GM19023 (cell line): ENCODE measurements around the gene TMEM273.
"Not testable (repeated sequence)": the region's sequence is repeated elsewhere in the genome, so short reads cannot be mapped to it uniquely, and the experiment has no call there.

Experiments used
- ATAC-seq: cut with Tn5 transposase; IDR thresholded peaks from one replicate; pipeline ENCODE4 v1.9.1; 2021; ENCODE audit warnings: mild to moderate bottlenecking, moderate library complexity; ENCODE audit not compliant: unreplicated experiment

Gene TMEM273

DNA sequence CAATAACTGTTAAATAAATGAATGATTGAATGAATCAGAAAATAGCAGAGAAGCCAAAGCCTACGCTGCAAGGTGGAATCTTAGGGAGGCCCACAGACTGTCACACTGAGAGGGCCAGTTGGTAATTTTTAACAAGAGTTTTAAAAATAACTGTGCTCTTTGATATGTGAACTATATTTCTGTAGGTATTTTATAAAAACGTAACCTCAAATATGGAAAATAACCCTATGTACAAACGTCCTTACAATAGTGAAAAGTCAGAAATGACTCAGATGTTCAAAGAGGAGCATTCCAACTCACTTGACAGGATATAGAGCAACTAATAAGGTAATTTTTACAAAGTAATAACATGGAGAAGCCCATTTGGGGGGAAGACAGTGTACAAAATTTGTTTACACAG is 18.9 kb upstream of the TMEM273 start:
- peak; percentile 66 for ATAC-seq

DNA sequence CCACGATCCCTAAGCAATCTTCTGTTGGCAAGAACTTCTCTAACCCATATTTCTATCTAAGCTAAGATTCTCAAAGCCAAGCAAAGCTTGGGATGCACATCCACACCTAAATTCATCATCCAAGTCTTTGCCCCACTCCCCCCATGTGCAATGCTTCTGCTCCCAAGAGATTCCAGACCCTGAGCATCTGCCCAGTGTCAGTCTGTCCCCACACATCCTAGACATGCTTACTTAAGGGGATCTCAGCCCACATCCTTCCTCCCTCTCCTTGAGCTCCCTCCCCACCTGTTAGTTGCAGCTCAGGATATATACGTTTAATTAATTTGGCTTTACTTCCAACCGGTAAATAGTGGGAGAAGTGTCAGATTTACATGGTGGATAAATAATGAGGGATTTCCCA is 17.0 kb upstream of the TMEM273 start:
- ATAC-seq: no peak

DNA sequence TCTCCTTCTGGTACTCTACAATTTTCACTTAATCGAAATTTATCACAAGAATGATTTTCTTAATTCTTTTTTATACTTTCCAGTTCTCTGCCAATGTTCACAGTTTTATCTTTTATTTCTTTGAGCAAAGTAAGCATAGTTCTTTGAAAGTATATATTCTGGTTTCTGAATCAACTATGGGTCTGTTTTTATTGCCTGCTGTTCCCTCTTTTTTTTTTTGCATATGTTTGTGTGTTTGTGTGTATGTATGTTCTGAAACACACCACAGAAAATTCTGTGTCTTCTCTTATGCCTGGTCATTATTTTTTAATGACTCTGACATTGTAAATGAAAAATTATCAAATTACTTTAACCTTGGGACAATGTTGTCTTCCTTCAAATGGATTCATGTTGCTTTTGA is 15.9 kb upstream of the TMEM273 start:
- no peak for ATAC-seq

DNA sequence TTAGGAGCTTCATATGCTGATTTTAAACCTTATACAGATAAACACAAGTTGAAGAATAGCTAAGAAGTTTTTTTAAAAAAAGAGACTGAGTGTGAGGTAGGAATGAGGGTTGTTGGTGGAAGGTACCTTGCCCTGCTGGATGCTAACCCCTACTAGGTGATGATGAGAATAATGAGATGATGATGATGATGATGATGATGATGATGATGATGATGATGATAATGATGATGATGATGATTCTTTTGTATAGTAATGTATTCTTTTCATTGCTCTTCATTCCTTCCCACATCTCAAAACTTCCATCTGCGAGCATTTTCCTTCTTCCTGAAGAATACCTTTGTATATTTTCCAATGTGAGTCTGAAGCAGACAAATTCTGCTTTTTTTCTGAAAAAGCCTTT is 14.1 kb upstream of the TMEM273 start:
- ATAC-seq: no peak

DNA sequence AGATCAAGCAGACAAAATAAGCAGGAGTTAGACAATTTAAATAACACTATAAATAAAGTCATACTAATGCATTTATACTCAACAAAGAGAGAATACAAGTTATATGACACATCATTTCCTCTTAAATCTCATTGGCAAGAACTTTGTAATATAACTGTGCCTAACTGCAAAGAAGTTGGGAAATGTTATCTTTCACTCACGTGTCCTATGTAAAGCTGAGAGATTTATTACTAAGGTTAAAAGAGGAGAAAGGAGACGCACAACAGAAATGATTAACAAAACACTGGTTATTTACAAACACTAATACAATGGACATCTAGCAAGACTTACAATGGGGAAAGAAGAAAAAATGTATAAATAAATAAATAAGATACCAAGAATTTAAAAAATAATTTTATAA is 12.7 kb upstream of the TMEM273 start:
- no peak for ATAC-seq

DNA sequence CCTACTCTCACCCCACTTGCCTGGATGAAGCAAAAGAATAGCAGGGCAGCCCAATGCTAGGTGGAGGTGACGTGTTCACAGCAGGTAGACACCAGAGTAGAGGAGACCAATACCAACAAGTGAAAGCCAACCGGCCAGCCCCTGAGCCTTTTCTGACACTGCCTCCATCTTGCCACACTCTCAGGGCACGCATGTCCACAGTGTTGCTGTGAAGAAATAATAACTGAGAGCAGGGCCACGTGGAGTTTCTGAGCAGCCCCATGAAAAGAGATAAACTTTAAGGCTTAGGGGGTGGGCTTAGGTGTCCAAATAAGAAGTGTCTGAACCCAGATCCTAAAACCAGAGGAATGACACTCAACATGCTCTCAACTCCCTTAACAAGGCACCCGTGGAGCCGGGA is 9.0 kb upstream of the TMEM273 start:
- no peak for ATAC-seq

DNA sequence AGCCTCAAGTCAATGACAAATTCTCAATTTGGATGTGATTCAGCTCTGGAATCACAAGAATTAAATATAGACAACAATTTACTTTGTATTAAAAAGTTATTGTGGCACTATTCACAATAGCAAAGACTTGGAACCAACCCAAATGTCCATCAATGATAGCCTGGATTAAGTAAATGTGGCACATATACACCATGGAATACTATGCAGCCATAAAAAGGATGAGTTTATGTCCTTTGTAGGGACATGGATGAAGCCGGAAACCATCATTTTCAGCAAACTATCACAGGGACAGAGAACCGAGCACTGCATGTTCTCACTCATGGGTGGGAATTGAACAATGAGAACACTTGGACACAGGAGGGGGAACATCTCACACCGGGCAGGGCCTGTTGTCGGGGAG is 7.7 kb upstream of the TMEM273 start:
- ATAC-seq: not testable (repeated sequence)

DNA sequence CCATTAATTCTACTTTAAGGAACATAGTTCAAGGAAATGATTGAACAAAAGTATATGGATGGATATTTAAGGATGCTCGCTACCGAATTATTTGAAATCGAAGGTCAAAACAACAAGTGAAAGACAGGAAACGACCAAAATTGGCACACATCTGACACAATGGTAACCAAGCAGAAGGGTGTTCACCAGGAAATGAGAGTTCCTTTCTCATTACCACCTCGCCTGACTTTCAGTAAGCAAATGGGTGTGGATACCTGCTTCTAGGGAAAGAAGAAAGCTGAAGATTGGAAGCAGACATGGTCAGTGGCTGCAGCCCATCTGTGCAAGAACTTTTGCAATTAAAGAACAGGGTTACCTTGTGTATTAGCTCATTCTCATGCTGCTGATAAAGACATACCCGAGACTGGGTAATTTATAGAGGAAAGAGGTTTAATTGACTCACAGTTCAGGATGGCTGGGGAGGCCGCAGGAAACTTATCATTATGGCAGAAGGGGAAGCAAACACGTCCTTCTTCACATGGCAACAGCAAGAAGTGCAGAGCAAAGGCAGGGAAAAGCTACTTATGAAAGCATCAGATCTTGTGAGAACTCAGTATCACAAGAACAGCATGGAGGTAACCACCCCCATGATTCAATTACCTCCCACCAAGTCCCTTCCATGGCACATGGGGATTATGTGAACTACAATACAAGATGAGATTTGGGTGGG is 6.2 kb upstream of the TMEM273 start:
- ATAC-seq: no peak

DNA sequence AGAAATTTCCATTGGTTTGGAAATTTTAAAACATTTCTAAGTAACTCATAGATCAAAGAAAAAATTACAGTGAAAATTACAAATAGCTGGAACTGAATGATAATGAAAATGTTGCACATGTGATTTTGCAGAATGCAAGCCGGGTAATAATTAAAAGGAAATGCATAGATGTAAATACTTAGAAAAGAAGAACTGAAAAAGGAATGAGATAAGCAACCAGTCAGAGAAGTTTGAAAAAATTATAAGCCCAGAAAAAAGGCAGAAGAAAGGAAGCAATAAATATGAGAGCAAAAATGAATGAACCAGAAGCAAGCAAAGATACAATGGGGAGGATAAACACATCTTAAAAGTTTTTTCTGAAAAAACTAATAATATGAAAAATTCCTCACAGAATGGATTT is 3.2 kb upstream of the TMEM273 start:
- ATAC-seq: no peak

DNA sequence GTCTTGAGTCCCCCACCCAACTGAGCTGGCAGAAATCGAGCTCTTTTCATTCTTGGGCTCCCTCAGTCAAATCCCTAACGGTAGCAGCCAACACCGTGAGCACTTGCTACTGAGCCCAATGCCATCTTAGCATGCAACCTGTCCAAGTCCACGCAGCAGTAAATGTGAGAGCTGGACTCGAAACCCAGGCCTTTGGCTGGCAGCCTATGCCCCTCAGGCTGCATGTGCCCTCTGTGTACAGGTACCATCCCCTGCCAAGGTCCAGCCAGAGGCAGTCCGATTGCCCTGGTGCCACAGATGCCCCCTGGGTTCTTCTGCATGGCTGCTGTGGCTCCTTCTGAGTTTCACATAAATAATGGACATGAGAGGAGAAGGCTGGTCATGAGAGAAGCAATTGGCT is 1.2 kb upstream of the TMEM273 start:
- no peak for ATAC-seq

DNA sequence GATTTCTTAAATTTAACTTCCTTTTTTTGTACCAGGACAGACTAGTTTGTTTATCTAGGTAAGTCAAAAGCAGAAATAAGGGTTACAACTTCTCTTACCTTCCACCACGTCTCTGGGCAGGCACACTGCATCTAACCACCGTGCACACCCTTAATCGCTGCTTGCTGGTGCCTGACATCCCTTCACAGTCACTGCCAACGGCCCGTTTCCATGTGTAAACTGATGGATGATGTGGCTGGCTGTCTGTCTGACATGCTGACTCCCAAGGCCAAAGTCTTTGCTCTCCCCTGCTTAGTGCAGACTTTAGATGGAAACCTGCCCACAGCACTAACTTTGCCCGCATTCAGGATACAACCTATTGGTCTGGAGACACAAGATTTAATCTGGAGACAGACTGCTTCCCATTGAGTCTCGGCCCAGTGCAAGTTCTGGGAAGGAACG is 1.1 kb downstream of the TMEM273 start:
- no peak for ATAC-seq

DNA sequence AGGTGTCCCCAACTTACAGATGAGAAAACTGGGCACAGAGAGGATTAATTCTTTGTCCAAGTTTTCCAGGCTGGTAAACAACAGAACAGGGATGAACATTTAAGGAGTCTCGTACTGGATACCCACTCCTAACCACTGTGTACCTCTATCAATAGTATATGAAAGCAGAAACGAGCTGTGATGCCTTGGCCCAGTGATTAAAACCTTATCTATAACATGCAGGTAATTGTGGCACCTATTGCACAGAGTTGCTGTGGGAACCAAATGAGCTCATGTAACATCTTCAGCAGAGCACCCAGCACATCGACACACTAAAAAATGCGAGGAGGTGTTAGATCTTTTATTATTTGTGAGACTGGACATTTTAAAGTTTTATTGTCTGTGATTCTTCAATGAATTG is 1.6 kb downstream of the TMEM273 start:
- no peak for ATAC-seq

DNA sequence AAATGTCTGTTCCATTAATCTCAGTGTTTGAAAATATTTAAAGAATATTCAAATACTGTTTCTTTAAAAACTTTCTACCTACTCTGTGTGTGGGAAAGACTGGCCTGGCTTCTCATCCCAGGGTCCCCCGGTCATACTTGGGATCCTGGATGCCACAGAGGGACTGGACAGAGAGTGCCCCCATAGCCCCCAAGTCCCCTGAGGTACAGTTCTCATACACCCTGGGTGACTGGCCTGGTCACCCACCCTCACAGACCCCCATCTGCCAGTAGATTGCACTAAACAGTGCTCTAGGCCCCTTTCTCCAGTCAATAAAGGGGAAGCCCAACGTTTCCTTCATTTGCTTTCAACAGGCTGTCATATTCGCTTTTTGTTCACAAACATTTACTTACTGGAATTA is 3.0 kb downstream of the TMEM273 start:
- no peak for ATAC-seq

DNA sequence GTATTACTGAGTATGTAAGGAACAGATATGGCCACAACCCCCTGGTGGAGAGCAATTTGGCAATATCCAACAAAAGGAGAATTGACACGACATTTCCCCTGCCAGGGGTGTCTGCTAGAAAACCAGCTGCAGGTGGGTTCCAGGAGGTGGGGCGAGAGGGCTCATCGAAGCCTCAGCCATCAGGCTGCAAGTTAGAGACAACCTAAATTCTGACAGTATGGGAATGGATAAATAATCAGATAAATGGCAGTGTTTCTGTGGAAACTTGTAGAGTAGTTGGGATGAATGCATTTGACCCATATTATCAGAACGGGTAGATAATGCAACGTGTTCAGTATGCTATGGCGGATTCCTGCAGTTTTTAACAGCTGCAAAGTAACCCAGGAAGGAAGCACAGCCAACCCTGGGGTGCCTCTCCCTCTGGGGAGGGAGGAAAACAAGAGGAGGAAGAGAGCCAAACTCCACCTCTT is 3.5 kb downstream of the TMEM273 start:
- ATAC-seq: no peak

DNA sequence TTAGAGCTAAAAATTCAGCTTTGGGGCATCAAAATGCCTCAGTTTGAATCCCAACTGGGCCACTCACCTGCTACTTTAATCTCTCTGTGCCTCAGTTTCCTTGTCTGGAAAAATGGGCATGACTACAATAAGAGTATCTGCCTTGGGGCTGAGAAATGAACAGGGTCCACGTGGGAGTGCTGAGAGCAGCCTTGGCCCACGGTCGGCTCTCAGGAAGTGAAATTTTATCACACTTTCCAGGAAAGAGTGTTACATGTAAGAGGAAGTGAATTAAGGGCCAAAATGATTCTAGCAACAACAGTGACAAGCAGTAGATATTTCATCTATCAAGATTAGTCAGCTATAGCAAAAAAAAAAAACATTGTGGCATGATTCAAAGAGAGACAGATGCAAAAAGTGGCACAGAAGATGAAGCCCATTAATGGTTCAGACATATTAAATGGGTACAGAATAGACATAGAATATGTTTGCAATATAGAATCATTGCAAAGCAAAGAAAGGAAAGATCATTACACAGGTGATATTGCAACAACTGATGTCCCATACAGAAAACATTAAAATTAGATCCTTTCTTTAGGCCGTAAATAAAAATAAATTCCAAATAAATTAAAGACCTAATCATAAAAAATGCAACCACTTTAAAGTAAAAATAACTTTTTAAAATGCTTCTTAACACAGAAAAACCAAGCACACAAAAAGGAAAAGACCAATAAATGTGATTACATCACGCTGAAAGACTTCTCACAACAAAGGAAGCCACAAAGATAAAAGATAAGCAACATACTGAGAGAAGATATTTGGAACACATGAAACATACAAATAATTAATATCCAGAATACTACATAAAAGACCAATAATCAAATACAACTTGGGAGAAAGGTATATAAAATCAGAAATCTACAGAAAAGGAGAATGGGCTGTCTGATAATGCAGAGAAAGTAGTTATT is 4.3 kb downstream of the TMEM273 start:
- no peak for ATAC-seq

DNA sequence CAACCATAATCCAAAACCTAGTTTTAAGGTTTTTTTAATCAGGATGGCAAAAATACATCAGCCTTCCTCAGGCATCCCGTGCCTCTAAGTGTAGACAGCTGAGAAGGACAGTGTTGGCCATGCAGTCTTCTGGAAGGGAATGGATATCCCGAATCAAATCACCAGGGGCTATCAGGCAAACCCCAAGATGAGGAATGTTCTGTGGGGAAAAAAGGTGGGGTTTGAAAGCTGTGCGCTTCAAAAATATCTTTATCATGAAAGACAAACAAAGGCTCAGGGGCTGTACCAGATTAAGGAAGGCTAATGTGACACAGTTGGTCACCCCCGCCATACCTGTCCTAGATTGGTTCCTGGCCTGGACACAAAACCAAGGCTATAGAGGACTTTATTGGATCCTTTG is 5.4 kb downstream of the TMEM273 start:
- no peak for ATAC-seq

DNA sequence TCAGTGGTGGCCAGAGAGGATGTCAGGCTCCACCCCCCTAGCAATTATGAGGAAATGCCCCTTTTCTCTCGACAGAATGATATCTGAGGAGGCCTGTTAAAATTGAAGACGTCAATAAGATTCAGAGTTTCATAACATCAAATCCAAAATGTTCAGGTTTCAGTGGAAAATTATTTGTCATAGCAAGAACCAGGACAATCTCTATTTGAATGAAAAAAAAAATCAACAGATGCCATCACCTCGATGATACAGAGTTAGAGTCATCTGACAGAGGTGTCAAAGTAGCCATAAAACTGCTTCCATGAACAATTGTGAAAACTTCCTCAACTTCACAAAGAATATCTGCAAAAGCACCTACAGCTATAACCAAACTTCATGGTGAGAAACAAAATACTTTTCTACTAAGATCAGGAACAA is 7.7 kb downstream of the TMEM273 start:
- ATAC-seq: no peak

DNA sequence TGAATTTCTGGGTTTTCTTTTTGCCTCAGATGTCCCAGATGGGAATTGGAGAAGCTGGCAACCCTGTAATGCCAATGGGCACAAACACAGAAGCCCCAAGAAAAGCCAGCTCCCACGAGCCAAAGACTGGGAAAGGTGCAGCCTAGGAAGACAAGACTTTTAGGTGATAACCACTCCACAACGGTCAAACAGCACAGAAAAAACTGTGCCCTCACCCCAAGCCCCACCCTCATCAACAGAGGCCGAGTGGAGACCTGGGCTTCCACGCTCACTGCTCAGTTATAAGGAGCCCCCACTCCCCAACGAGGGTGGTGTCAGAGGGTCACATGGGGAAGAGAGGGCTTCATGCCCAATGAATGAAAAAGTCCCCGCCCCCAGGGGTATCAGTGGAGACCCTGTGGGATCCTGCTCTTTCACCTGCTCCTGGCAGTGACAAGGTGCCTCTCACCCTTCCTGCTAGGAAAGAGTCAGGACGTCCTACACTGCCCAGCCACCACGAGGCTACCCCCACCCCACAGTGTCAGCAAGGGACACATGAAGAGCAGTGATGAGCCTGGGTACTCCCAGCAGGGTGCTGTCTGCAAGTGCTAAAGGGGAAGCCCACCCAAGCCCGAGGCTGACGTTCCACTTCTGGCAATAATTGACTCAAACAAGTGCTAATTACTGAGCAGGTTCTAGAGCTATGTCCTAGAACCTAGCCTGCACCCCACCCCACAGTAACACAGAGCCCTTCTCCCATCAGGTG is 8.3 kb downstream of the TMEM273 start:
- no peak for ATAC-seq

DNA sequence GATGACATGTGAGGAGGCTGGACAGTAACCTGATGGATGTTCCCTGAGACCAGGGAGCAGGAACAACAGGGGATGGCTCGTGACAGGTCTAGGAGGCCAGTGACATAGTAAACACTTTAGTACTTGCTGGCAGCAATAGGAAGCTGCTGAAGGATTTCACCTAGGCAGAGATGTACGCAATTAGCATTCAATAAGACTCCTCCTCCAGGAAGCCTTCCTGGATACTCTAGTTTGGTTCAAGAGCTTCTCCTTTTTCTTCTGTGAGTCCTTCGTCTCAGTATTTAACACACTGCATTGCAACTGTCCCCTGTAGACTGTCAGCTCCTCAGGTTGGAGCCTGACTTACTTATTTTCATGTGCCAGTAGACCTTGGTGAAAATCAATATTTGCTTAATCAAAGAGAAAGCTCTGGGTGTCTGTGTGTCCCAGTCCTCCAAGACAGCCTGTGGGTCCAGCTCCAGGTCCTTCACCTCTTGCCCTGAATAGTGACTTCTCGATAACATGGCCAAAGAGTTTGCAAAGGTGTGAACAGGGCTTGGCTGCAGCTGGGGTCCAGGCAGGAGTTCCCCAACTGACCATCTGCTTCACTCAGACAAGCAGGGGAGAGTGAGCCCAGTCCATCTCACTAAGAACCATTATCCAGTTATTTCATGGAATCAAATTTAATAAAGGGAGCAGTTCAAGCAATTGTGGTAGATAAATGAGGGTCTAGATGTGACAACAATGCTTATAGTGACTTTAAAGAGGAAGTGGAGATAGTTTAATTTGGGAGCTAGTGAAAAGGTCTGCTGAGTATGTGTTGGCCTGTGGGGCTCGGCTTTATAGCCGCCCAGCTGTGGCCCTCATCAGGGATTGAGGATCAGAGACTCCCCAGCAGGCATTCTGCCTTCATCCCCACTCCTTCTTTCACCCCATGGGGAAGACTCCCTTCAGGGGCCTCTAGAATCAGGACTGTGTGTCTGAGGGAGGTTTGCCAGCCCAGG is 9.4 kb downstream of the TMEM273 start:
- no peak for ATAC-seq
